Measurements from ENCODE around the gene PLET1. TPM values are rescaled to one million over a fixed set of nuclear protein-coding genes. Genes with fewer than 3 reads are reported as not detected.
A peak's percentile ranks its signal among the peaks of the same experiment; 100 is the strongest.

The PLET1 gene
- total and polyA plus RNA-seq, 9 of the 15 experiments (the other 6 are each of a cell fraction or from before 2014, with no cell fraction given): not detected

DNA sequence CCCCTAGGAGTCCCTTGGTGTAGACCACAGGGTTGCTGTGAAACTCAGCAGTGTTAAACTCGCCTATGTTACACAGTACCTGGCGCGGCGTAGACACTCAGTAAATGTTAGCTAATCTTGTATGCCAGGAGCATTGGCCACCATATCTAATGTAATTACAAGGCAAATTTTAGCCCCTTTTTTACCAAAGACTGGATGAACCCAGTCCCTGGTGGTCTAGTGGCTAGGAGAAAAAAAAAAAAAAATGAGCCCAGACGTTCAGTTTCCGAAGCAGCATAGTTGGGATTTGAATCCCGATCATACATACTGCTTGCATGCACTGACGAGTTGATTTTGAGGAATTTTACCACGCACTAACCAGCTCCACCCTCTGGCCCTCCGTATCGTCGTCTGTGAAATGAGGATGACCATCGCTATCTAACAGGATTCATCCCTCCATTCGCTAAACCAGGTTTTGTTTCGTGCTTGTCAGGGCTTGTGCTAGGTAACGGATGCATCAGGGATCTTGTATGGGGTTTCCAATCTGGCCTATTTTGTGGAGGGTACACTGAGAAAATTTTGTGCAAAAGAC, 33.7 kb downstream of the PLET1 start (continued):
- TF ChIP-seq DDX20 (tag; IDR thresholded peaks at IDR 0.05; ENCODE audit: low read depth) (no peak), TFAM (CRISPR knock-in tag; conservative IDR thresholded peaks at IDR 0.05) (no peak), YY1 (IDR thresholded peaks at IDR 0.05; ENCODE audit: borderline replicate concordance in 1 of 3, control insufficient read depth in 1 of 3, extremely low read depth in 1 of 3, insufficient read depth in 3 of 3, insufficient read length in 1 of 3, insufficient replicate concordance in 2 of 3, low read depth in 1 of 3, low read length in 2 of 3) (peak in 1 of 3 experiments; percentile 2), ZNF12 (CRISPR knock-in tag; IDR thresholded peaks at IDR 0.05) (no peak), ATF1 (CRISPR knock-in tag; IDR thresholded peaks at IDR 0.05) (no peak), ATF1 (tag; IDR thresholded peaks at IDR 0.05) (no peak), XRCC5 (IDR thresholded peaks at IDR 0.05; ENCODE audit: low read depth, low read length) (0 out of 2 replicates have a peak, but pooled peaks have one; percentile 21), ZNF766 (CRISPR knock-in tag; conservative IDR thresholded peaks at IDR 0.05) (no peak), ZFPM2 (CRISPR knock-in tag; IDR thresholded peaks at IDR 0.05) (no peak), ZNF507 (tag; conservative IDR thresholded peaks at IDR 0.05) (no peak), RCOR1 (IDR thresholded peaks at IDR 0.05; ENCODE audit: borderline replicate concordance in 1 of 2, low read depth in 2 of 2, low read length in 2 of 2) (no peak), NEUROD1 (IDR thresholded peaks at IDR 0.05; ENCODE audit: borderline replicate concordance, low read depth, low read length, partially characterized antibody) (no peak), POLR2AphosphoS2 (IDR thresholded peaks at IDR 0.05; ENCODE audit: low read length) (no peak), ZEB2 (IDR thresholded peaks at IDR 0.05) (no peak), ZNF436 (CRISPR knock-in tag; IDR thresholded peaks at IDR 0.05) (no peak), TCFL5 (CRISPR knock-in tag; conservative IDR thresholded peaks at IDR 0.05) (no peak), KDM4B (IDR thresholded peaks at IDR 0.05; ENCODE audit: borderline replicate concordance in 2 of 2, low read depth in 1 of 2) (no peak), ARNT (IDR thresholded peaks at IDR 0.05) (0 out of 4 replicates have a peak, but pooled peaks of 1 of the 2 experiments have one; percentile 34), ZFP36 (IDR thresholded peaks at IDR 0.05; ENCODE audit: low read depth, low read length, partially characterized antibody) (no peak)
- TF ChIP-seq, protein P1, sequence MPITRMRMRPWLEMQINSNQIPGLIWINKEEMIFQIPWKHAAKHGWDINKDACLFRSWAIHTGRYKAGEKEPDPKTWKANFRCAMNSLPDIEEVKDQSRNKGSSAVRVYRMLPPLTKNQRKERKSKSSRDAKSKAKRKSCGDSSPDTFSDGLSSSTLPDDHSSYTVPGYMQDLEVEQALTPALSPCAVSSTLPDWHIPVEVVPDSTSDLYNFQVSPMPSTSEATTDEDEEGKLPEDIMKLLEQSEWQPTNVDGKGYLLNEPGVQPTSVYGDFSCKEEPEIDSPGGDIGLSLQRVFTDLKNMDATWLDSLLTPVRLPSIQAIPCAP (CRISPR knock-in tag; IDR thresholded peaks at IDR 0.05; ENCODE audit: borderline replicate concordance): no peak
- TF ChIP-seq, protein P2, sequence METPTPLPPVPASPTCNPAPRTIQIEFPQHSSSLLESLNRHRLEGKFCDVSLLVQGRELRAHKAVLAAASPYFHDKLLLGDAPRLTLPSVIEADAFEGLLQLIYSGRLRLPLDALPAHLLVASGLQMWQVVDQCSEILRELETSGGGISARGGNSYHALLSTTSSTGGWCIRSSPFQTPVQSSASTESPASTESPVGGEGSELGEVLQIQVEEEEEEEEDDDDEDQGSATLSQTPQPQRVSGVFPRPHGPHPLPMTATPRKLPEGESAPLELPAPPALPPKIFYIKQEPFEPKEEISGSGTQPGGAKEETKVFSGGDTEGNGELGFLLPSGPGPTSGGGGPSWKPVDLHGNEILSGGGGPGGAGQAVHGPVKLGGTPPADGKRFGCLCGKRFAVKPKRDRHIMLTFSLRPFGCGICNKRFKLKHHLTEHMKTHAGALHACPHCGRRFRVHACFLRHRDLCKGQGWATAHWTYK (CRISPR knock-in tag; IDR thresholded peaks at IDR 0.05): no peak
- TF ChIP-seq, protein P3, sequence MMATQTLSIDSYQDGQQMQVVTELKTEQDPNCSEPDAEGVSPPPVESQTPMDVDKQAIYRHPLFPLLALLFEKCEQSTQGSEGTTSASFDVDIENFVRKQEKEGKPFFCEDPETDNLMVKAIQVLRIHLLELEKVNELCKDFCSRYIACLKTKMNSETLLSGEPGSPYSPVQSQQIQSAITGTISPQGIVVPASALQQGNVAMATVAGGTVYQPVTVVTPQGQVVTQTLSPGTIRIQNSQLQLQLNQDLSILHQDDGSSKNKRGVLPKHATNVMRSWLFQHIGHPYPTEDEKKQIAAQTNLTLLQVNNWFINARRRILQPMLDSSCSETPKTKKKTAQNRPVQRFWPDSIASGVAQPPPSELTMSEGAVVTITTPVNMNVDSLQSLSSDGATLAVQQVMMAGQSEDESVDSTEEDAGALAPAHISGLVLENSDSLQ (IDR thresholded peaks at IDR 0.05): no peak
- TF ChIP-seq, protein P4, sequence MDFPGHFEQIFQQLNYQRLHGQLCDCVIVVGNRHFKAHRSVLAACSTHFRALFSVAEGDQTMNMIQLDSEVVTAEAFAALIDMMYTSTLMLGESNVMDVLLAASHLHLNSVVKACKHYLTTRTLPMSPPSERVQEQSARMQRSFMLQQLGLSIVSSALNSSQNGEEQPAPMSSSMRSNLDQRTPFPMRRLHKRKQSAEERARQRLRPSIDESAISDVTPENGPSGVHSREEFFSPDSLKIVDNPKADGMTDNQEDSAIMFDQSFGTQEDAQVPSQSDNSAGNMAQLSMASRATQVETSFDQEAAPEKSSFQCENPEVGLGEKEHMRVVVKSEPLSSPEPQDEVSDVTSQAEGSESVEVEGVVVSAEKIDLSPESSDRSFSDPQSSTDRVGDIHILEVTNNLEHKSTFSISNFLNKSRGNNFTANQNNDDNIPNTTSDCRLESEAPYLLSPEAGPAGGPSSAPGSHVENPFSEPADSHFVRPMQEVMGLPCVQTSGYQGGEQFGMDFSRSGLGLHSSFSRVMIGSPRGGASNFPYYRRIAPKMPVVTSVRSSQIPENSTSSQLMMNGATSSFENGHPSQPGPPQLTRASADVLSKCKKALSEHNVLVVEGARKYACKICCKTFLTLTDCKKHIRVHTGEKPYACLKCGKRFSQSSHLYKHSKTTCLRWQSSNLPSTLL (IDR thresholded peaks at IDR 0.05): no peak
